Stimulated activated naive CD8-positive, alpha-beta T cell treated with anti-CD3 and anti-CD28 coated beads, Interleukin-15, Interleukin-2, amounts not matched to agents 100 ng/mL and 50 ng/mL, for 24 hours (primary cell): ENCODE measurements around the gene FURIN.
"Not testable (repeated sequence)": the region's sequence is repeated elsewhere in the genome, so short reads cannot be mapped to it uniquely, and the experiment has no call there.

Source experiments
- H3K27ac Mint-ChIP-seq: one replicate; pipeline ENCODE4 v1.8.0; 2021; ENCODE audit warnings: mild to moderate bottlenecking, mixed read lengths
- H3K27me3 Mint-ChIP-seq: one replicate; pipeline ENCODE4 v1.8.0; 2021; ENCODE audit warnings: mixed read lengths
- H3K36me3 Mint-ChIP-seq: one replicate; pipeline ENCODE4 v1.8.0; 2021; ENCODE audit warnings: low read depth, mixed read lengths
- H3K4me1 Mint-ChIP-seq: one replicate; pipeline ENCODE4 v1.8.0; 2021; ENCODE audit warnings: low read depth, mixed read lengths
- H3K4me3 Mint-ChIP-seq: one replicate; pipeline ENCODE4 v1.8.0; 2021; ENCODE audit warnings: mild to moderate bottlenecking, mixed read lengths
- H3K9me3 Mint-ChIP-seq: one replicate; pipeline ENCODE4 v1.8.0; 2021; ENCODE audit warnings: mixed read lengths

FURIN gene

DNA sequence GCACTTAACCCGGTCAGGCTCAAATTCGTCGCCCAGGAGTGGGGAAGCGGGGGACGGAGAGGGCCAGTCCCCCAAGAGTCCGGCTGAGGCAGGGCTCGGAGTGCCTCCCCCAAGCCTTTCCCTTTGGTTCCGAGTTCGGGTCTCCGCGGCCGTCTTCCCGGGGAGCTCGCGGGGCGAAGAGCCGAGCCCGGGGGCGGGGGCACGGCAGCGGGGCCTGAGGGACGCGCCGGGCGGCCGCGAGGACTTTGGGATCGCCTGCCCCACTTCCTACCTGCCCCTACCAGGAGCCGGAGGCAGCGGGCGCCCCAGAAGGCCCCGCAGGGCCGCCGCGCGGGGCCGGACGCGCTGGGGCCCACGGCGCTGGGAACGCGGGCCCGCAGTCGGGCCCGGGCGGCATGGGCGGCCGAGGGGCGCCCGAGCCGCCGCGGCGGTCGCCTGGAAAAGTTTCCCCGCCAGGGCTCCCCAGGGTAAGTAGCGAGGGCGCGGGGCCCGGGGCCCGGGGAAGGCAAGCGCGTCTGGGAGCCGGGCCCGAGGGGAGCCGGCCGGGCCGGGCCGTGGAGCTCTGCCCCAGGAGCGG is 2.8 kb downstream of the FURIN start:
- Mint-ChIP-seq H3K27ac (peak overlapping the region; percentile 96), H3K36me3 (peaks cover 31% of the 10 kb centered on the region), H3K9me3 (no peaks in the 10 kb centered on the region), H3K27me3 (no peaks in the 10 kb centered on the region), H3K4me3 (peak overlapping the region; percentile 93), H3K4me1 (peaks cover 58% of the 10 kb centered on the region)

DNA sequence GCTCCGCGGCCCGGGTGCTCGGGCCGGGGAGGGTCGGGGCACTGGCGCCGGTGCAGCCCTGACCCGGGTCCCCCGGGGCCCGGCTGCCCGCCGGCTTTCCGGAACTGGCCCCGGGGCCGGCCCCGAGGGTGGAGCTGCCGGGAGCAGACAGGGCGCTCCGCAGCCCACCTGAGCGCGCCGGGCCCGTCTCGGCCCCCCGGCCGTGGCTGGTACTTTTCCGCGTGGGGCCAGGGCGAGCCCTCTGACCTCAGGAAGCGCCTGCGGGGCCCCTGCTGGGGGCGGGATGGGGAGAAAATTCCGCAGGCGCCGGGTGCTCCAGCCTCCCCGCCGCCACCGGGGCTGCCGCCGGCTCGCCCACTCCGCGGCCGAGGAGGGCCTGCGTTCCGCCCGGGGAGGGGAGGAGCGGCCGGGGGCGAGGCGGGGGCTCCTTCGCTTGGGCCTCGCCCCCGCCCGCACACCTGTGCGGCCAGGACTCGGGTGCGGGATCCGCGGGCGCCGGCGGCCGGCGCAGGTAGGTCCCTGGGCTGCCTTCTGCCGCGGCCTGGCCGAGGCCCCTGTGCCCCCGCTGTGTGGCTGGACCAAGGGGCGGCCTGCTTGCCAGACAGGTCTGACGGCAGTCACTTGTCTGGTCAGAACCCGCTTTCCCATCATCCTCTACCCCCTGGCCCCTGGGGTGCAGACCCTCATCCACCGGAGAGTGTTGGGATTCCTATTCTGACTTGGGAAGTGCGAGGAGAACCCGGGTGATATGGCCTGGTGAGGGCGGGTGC is 3.5 kb downstream of the FURIN start:
- Mint-ChIP-seq H3K4me1 (peaks cover 58% of the 10 kb centered on the region), H3K36me3 (peaks cover 37% of the 10 kb centered on the region), H3K4me3 (peak overlapping the region; percentile 91), H3K9me3 (no peaks in the 10 kb centered on the region), H3K27me3 (no peaks in the 10 kb centered on the region), H3K27ac (peak overlapping the region; percentile 93)

DNA sequence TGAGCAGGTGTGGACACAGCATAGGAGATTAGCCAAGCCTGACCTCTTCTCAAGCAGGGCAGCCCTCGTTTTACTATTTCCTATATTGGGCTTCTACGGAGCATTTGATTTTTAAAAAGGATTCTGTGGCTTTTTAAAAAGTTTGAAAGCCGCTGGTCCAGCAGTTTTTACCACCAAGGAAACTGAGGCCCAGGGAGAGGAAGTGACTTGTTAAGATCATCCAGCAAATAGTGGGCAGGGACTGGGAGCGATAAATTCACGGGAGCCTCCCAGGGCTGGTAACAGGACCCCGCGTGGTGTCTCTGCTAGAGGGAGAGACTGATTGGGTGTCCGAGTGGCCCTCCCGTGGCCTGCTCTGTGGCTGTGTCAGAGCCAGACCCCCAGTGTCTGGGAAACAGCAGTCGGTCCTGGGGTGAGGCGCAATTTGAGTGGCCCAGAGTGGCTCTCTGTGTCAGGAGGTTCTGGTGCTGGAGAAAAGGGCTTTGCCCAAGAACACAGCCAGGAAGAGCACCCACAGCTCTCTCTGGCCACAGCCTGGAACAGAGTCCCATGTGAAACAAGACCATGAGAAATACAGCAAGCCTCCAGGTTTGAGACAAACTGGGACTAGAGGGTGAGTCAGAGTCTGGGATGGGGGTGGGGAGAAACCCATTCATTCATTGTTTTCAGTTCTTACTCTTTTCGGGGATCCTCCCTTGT is 4.2 kb downstream of the FURIN start:
- H3K9me3 Mint-ChIP-seq: no peaks in the 10 kb centered on the region
- peak overlapping the region; percentile 93 for H3K27ac Mint-ChIP-seq
- H3K36me3 Mint-ChIP-seq: peaks cover 45% of the 10 kb centered on the region
- H3K4me3 Mint-ChIP-seq: peak overlapping the region; percentile 91
- no peaks in the 10 kb centered on the region for H3K27me3 Mint-ChIP-seq
- peaks cover 58% of the 10 kb centered on the region for H3K4me1 Mint-ChIP-seq

GRCh38 chr15:90873488-90873997 is 5.2 kb downstream of the FURIN start:
- H3K27ac Mint-ChIP-seq: peak overlapping the region; percentile 93
- peaks cover 50% of the 10 kb centered on the region for H3K4me1 Mint-ChIP-seq
- H3K9me3 Mint-ChIP-seq: no peaks in the 10 kb centered on the region
- peak overlapping the region; percentile 91 for H3K4me3 Mint-ChIP-seq
- H3K27me3 Mint-ChIP-seq: no peaks in the 10 kb centered on the region
- peaks cover 54% of the 10 kb centered on the region for H3K36me3 Mint-ChIP-seq

DNA sequence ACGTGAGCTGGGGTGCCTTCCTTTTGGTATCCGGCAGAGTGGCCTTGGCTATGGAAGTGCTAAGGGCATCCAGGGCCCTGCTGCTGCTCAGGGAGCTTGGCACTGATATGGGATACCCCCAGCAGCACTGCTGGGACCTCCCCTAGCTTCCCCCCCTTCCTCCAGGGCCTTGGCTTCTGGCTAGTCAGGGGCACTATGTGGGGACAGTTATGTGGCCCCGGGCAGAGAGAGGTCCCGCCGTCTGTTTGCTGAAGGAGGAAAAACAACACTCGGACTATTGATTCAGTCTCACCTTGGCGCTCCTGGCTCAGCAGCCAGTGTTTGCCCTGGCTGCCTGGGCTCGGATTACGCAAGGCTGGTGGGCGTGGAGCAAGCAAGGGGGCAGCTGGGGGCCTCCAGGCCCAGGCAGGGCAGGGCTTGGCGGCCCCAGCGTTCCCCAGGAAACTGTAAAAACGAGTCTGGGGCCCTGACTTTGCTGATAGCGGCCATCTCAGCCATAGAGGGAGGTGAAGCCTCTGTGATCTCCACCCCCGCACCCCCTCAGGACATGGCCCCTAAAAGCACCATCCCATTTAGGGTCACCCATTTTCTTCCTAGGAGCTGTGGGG is 5.7 kb downstream of the FURIN start:
- H3K9me3 Mint-ChIP-seq: no peaks in the 10 kb centered on the region
- H3K4me3 Mint-ChIP-seq: peak overlapping the region; percentile 91
- H3K36me3 Mint-ChIP-seq: peaks cover 59% of the 10 kb centered on the region
- no peaks in the 10 kb centered on the region for H3K27me3 Mint-ChIP-seq
- peak overlapping the region; percentile 49 for H3K27ac Mint-ChIP-seq
- peaks cover 44% of the 10 kb centered on the region for H3K4me1 Mint-ChIP-seq

DNA sequence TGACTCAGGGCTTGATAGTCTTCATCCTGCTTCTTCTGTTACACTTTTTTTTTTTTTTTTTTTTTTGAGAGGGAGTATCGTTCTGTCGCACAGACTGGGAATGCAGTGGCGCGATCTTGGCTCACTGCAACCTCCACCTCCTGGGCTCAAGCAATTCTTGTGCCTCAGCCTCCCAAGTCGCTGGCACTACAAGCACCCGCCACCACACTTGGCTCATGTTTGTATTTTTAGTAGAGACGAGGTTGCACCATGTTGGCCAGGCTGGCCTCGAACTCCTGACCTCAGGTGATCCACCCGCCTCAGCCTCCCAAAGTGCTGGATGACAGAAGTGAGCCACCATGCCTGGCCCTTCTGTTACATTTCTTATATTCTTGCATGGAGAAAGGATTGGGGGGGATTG is 6.6 kb downstream of the FURIN start:
- Mint-ChIP-seq H3K4me1 (peaks cover 35% of the 10 kb centered on the region), H3K36me3 (peaks cover 66% of the 10 kb centered on the region), H3K27ac (peak overlapping the region; percentile 26), H3K4me3 (peak overlapping the region; percentile 91)
- H3K9me3 Mint-ChIP-seq, H3K27me3 Mint-ChIP-seq: not testable (repeated sequence)

GRCh38 chr15:90875549-90875981 is 7.2 kb downstream of the FURIN start:
- H3K9me3 Mint-ChIP-seq: no peaks in the 10 kb centered on the region
- no peak overlapping the region for H3K4me3 Mint-ChIP-seq
- H3K27ac Mint-ChIP-seq: peak overlapping the region; percentile 36
- H3K27me3 Mint-ChIP-seq: no peaks in the 10 kb centered on the region
- H3K4me1 Mint-ChIP-seq: peaks cover 29% of the 10 kb centered on the region
- H3K36me3 Mint-ChIP-seq: peaks cover 64% of the 10 kb centered on the region

DNA sequence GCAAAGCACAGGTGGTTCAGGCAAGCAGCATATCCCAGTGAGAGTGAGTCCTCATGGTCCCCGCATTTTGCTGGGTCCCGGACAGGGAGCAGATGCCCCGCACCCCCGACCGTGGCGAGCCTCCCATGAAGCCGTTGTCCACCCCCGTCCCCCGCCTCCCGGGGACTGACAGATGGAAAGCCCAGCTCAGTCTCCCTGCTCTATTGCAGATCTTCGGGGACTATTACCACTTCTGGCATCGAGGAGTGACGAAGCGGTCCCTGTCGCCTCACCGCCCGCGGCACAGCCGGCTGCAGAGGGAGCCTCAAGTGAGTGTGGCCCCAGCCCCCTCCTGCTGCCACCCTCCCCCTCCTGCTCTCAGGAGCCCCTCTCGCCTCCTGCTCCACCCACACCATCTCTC is 7.7 kb downstream of the FURIN start:
- H3K27me3 Mint-ChIP-seq: no peaks in the 10 kb centered on the region
- H3K4me3 Mint-ChIP-seq: no peak overlapping the region
- H3K9me3 Mint-ChIP-seq: no peaks in the 10 kb centered on the region
- H3K4me1 Mint-ChIP-seq: peaks cover 26% of the 10 kb centered on the region
- peaks cover 61% of the 10 kb centered on the region for H3K36me3 Mint-ChIP-seq
- H3K27ac Mint-ChIP-seq: peak overlapping the region; percentile 36

- peaks cover 61% of the 10 kb centered on the region for H3K36me3 Mint-ChIP-seq
- peaks cover 26% of the 10 kb centered on the region for H3K4me1 Mint-ChIP-seq
- no peak overlapping the region for H3K27ac Mint-ChIP-seq
- no peaks in the 10 kb centered on the region for H3K27me3 Mint-ChIP-seq
- no peaks in the 10 kb centered on the region for H3K9me3 Mint-ChIP-seq
- no peak overlapping the region for H3K4me3 Mint-ChIP-seq
These were observed 8.3 kb downstream of the FURIN start for GRCh38 chr15:90876512-90877170.

DNA sequence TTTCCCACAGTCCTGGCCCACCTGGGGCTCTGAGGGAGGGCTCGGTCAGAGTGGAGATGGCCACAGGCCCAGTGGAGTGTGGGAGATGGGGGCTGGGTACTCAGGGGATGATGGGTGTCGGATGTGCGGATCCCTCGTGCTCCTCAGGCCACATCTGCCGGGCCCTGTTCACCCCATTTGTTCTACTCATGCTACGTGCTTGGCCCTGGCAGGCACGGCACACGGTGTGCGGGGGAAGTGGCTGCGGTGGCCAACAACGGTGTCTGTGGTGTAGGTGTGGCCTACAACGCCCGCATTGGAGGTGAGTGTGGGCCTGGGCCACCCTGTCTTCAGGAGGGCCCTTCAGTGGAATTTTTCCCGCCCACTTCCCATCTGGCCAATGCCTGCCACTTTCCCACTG is 8.9 kb downstream of the FURIN start:
- Mint-ChIP-seq H3K27ac (peak overlapping the region; percentile 26), H3K4me1 (peaks cover 25% of the 10 kb centered on the region), H3K36me3 (peaks cover 60% of the 10 kb centered on the region), H3K4me3 (no peak overlapping the region), H3K9me3 (no peaks in the 10 kb centered on the region), H3K27me3 (no peaks in the 10 kb centered on the region)

DNA sequence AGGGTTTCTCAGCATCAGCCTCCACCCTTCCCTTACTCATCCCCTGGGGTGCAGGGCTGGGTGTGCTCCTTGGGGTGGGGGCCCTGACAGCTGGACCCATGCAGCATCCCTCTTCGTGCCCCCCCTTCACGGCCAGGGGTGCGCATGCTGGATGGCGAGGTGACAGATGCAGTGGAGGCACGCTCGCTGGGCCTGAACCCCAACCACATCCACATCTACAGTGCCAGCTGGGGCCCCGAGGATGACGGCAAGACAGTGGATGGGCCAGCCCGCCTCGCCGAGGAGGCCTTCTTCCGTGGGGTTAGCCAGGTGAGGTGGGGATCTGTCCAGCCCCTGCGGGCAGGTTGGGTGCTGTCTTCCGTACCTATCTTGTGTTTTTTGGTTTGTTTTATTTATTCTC is 9.6 kb downstream of the FURIN start:
- H3K27ac Mint-ChIP-seq: no peak overlapping the region
- peaks cover 18% of the 10 kb centered on the region for H3K4me1 Mint-ChIP-seq
- peaks cover 53% of the 10 kb centered on the region for H3K36me3 Mint-ChIP-seq
- no peaks in the 10 kb centered on the region for H3K27me3 Mint-ChIP-seq
- H3K4me3 Mint-ChIP-seq: no peak overlapping the region
- no peaks in the 10 kb centered on the region for H3K9me3 Mint-ChIP-seq

DNA sequence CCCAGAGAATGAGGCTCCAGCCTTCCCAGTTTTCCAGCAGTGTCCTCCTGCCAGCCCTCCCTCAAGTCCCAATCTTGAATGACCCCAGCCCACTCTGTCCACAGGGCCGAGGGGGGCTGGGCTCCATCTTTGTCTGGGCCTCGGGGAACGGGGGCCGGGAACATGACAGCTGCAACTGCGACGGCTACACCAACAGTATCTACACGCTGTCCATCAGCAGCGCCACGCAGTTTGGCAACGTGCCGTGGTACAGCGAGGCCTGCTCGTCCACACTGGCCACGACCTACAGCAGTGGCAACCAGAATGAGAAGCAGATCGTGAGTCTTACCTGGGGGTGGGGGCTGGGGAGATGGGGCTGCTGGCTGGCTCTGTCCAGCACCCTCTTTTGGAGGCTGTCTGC is 10.3 kb downstream of the FURIN start:
- Mint-ChIP-seq H3K36me3 (peaks cover 49% of the 10 kb centered on the region), H3K9me3 (no peaks in the 10 kb centered on the region), H3K27me3 (no peaks in the 10 kb centered on the region), H3K4me1 (peaks cover 12% of the 10 kb centered on the region), H3K4me3 (no peak overlapping the region), H3K27ac (no peak overlapping the region)

- Mint-ChIP-seq H3K4me3 (no peak overlapping the region), H3K27ac (no peak overlapping the region), H3K4me1 (peaks cover 2% of the 10 kb centered on the region), H3K36me3 (peaks cover 46% of the 10 kb centered on the region), H3K9me3 (no peaks in the 10 kb centered on the region), H3K27me3 (no peaks in the 10 kb centered on the region)
These were observed 11.5 kb downstream of the FURIN start for GRCh38 chr15:90879730-90880366.
